Colonic mucosa (tissue), 4 donors: ENCODE results near the gene KCNK16. TPM values are rescaled to one million over a fixed set of nuclear protein-coding genes. Genes with fewer than 3 reads are reported as not detected.
A peak's percentile ranks its signal among the peaks of the same experiment; 100 is the strongest.

ENCODE experiments used
- DNase-seq: peaks from one replicate; pipeline ENCODE4 v3.0.0-alpha.2; 2020
- H3K27ac ChIP-seq: fragments of 200-600 bp; one replicate; pipeline ENCODE4 v1.8.0; 2021
- H3K27me3 ChIP-seq: fragments of 200-600 bp; one replicate; pipeline ENCODE4 v1.8.0; 2021
- H3K36me3 ChIP-seq: fragments of 200-600 bp; one replicate; pipeline ENCODE4 v1.8.0; 2021
- H3K4me1 ChIP-seq: fragments of 200-600 bp; one replicate; pipeline ENCODE4 v1.8.0; 2021; ENCODE audit warnings: mild to moderate bottlenecking
- H3K4me3 ChIP-seq: fragments of 200-600 bp; one replicate; pipeline ENCODE4 v1.8.0; 2021
- H3K9ac ChIP-seq, 2 donors: one replicate each; pipeline ENCODE4 v1.7.0; 2013; ENCODE audit warnings: control low read depth in 2 of 2, low read depth in 2 of 2, low read length in 2 of 2
- H3K9me3 ChIP-seq: fragments of 200-600 bp; one replicate; pipeline ENCODE4 v1.8.0; 2021
- intact Hi-C: fragments of 100-400 bp; cut with DNase I; formaldehyde crosslinking; loops from one replicate; pipeline ENCODE4 v1.14.1; 2022
- total RNA-seq, 2 donors: library from RNA; stranded (reverse); fragmentation: NEBNext Ultra II Directional in 1 of 2; extraction: Animal tissue kit (Norgen Biotek cat#: 25700) in 1 of 2; gene quantifications; one replicate each; pipeline ENCODE4 v1.2.1, GENCODE V29; 2021
- TF ChIP-seq, protein P1 (sequence below): fragments of 200-600 bp; IDR thresholded peaks from one replicate; pipeline ENCODE4 v1.8.0; 2022; ENCODE audit warnings: antibody characterized with exemption, mild to moderate bottlenecking
- donor health status: healthy.
- donor health status: DM: no; HTN: no; CAD: no.
- donor health status: DM: no; HTN: no; CAD: no.

The KCNK16 gene
- total RNA-seq, 2 donors from 2014 or later: not detected

DNA sequence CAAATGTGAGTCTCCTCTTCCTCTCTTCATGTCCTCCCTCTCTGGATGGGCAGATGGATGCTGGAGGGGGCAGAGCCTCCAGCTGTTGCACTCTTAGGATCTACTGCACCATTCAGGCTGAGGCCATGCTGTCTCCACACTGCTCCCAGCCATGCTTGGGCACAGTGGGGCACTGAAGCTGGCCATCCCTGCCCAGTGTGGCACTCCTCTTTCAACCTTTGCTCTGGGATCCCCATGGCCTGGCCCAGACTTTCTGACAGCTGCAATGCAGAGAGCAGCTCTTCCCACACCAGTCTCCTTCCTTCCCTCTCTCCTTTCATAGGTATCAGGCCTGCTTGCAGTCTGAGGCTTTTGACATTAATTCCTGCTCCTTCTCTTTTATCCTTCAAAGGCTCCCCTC, 17.6 kb downstream of the KCNK16 start:
- no peaks in the 10 kb centered on the region for H3K27me3 ChIP-seq
- H3K27ac ChIP-seq: no peak overlapping the region
- H3K4me1 ChIP-seq: no peaks in the 10 kb centered on the region
- H3K4me3 ChIP-seq: no peak overlapping the region
- intact Hi-C loops: loop anchor here (2.0 kb wide), 1 partner anchor 138 kb away; no protein-coding TSS in a partner anchor
- no peak overlapping the region for H3K9ac ChIP-seq
- TF ChIP-seq, protein P1, sequence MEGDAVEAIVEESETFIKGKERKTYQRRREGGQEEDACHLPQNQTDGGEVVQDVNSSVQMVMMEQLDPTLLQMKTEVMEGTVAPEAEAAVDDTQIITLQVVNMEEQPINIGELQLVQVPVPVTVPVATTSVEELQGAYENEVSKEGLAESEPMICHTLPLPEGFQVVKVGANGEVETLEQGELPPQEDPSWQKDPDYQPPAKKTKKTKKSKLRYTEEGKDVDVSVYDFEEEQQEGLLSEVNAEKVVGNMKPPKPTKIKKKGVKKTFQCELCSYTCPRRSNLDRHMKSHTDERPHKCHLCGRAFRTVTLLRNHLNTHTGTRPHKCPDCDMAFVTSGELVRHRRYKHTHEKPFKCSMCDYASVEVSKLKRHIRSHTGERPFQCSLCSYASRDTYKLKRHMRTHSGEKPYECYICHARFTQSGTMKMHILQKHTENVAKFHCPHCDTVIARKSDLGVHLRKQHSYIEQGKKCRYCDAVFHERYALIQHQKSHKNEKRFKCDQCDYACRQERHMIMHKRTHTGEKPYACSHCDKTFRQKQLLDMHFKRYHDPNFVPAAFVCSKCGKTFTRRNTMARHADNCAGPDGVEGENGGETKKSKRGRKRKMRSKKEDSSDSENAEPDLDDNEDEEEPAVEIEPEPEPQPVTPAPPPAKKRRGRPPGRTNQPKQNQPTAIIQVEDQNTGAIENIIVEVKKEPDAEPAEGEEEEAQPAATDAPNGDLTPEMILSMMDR: no peak
- no peaks in the 10 kb centered on the region for H3K9me3 ChIP-seq
- no peaks in the 10 kb centered on the region for H3K36me3 ChIP-seq
- DNase-seq: no peak

DNA sequence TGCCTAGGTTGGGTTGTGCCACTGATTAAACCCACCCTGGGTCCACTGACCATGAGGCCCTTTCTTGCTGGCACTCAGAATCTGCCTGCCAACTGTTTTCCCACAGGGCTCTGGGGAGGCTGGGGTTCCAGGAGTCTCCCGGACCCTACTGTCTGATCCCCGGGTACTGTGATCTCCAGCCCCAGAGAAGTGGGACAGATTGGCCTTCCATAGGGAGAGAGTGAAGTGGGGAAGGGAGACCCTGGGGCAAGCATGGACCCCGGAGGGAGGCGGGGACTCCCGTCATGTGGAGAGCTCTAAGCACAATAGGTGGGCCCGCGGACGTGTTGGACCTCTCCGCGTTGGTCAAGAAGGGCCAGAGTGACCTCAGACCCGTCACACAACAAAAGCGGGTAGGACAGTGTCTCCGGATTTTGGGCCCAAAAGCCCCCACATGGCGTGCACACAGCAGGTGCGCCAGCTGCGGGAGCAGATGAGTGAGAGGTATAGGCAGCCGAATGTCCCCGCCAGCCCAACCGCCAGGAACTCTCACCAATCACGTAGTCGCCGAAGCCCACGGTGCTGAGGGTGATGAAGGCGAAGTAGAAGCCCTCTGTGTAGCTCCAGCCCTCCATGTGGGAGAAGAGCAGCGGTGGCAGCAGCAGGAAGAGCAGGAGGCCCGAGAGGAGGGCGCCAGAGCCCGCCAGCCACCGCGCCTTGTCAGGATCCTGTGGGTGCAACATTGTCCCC, 18.9 kb downstream of the KCNK16 start:
- TF ChIP-seq, protein P1: no peak
- no peaks in the 10 kb centered on the region for H3K9me3 ChIP-seq
- no peaks in the 10 kb centered on the region for H3K4me1 ChIP-seq
- no peak for DNase-seq
- H3K9ac ChIP-seq: peak overlapping the region in 1 of 2 donors; percentile 30
- no peak overlapping the region for H3K4me3 ChIP-seq
- no peaks in the 10 kb centered on the region for H3K36me3 ChIP-seq
- H3K27ac ChIP-seq: no peak overlapping the region
- intact Hi-C loops: loop anchor here (2.0 kb wide), 1 partner anchor 137 kb away; no protein-coding TSS in a partner anchor
- H3K27me3 ChIP-seq: no peaks in the 10 kb centered on the region

DNA sequence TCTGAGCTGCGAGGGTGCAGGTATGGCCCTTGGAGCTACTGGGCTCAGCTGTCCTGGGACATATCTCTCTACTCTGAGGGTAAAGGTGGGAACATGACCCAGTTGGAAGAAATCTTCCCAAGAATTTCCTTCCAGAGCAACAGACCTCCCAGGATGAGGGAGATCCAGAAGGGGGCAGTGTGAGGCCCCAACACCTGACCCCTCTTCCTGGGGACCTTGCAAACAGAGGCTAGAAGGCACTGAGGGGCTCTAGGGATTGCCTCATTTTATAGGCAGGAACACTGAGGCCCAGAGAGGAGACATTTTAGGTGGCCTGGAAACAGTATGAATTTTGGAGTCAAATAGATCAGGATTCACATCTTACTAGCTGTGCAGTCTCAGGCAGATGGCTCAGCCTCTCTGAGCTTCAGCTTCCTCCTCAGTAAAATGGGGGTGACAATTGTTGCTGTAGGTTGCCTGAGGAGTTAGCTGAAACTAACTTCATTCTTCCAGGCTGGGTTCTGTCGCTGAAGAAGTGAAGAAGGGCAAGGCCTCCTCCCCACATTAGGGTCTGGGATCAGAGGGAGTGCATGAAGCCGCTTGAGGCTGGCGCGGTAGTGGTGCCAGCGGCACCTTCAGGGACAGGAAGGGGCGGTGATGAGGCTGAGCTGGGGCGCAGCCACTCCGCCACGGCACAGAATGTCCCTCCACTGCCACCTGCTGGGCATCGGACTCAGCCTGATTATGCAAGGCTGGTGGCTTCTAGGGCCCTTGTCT, 19.7 kb downstream of the KCNK16 start:
- TF ChIP-seq, protein P1: peak; percentile 88
- Histone ChIP-seq H3K4me3 (no peak overlapping the region), H3K27ac (no peak overlapping the region), H3K4me1 (no peaks in the 10 kb centered on the region), H3K27me3 (no peaks in the 10 kb centered on the region), H3K36me3 (no peaks in the 10 kb centered on the region), H3K9ac (peak overlapping the region in 1 of 2 donors; percentile 30), H3K9me3 (no peaks in the 10 kb centered on the region)
- intact Hi-C loops: no loop called here
- peak; percentile 93 for DNase-seq

DNA sequence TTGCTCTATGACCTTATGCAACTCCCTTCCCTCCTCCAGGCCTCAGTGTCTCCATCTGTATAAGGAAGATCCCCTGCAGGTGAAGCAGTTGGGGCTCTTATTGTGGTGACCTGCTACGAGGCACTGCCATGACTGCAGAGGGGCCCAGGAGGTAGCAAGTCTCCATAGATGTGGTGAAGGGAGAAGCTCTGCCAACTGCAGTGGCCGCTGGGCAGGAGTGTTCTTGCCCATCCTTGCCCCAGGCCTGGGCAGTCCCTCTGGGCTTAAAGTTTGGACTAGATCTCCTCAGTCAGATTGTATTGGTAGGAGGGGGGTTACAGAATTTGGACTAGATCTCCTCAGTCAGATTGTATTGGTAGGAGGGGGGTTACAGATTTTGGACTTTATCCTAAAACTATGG, 20.5 kb downstream of the KCNK16 start:
- Histone ChIP-seq H3K36me3 (no peaks in the 10 kb centered on the region), H3K4me3 (no peak overlapping the region), H3K27ac (no peak overlapping the region), H3K9me3 (no peaks in the 10 kb centered on the region), H3K9ac (no peak overlapping the region), H3K27me3 (no peaks in the 10 kb centered on the region), H3K4me1 (no peaks in the 10 kb centered on the region)
- DNase-seq: no peak
- intact Hi-C loops: no loop called here
- TF ChIP-seq, protein P1: no peak

DNA sequence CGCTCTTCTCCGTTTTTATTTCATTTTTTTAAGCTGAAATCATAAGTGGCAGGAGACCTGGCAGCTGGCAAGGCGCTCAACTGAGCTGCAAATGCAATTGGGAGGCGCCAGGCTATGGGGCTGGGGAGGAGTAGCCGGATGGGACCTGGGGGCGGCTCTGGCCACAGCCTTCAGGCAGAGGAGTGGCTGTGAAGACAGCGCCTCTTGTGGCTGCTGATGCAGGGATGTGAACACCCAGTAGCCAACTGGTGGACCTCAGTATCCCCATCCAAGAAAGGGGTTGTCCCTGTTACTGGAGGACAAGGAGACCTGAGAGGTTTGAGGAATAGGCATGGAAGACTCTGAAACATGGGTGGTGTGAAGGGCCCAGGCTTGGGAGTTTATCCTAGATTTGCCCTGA, 20.9 kb downstream of the KCNK16 start:
- intact Hi-C loops: no loop called here
- Histone ChIP-seq H3K4me3 (no peak overlapping the region), H3K9me3 (no peaks in the 10 kb centered on the region), H3K9ac (no peak overlapping the region), H3K27me3 (no peaks in the 10 kb centered on the region), H3K4me1 (no peaks in the 10 kb centered on the region), H3K36me3 (no peaks in the 10 kb centered on the region), H3K27ac (no peak overlapping the region)
- DNase-seq: no peak
- TF ChIP-seq, protein P1: no peak
